HG03354 (cell line): ENCODE data around the gene NUDT21.

Experiments
- ATAC-seq: cut with Tn5 transposase; IDR thresholded peaks from one replicate; pipeline ENCODE4 v1.9.1; 2021; ENCODE audit warnings: mild to moderate bottlenecking; ENCODE audit not compliant: unreplicated experiment, poor library complexity, severe bottlenecking

NUDT21 gene

GRCh38 chr16:56466344-56466743 is 15.2 kb upstream of the NUDT21 start:
- ATAC-seq, result no peak

GRCh38 chr16:56463153-56463552 is 12.0 kb upstream of the NUDT21 start:
- no peak for ATAC-seq

- ATAC-seq, result no peak
These were observed 11.1 kb upstream of the NUDT21 start for GRCh38 chr16:56462064-56462796.

- ATAC-seq, result no peak
These were observed 9.0 kb upstream of the NUDT21 start for GRCh38 chr16:56460101-56460500.

- ATAC-seq, result no peak
These were observed 6.9 kb upstream of the NUDT21 start for GRCh38 chr16:56457927-56458470.

- ATAC-seq, result peak; percentile 48
These were observed 889 bp upstream of the NUDT21 start for GRCh38 chr16:56451753-56452689.

GRCh38 chr16:56450275-56450985 is 702 bp downstream of the NUDT21 start:
- ATAC-seq, result no peak

- ATAC-seq, result no peak
These were observed 3.1 kb downstream of the NUDT21 start for GRCh38 chr16:56448005-56448404.

GRCh38 chr16:56447286-56447685 is 3.8 kb downstream of the NUDT21 start:
- no peak for ATAC-seq

- ATAC-seq, result no peak
These were observed 13.1 kb downstream of the NUDT21 start for GRCh38 chr16:56438038-56438437.

GRCh38 chr16:56436258-56436657 is 14.9 kb downstream of the NUDT21 start:
- ATAC-seq, result no peak

GRCh38 chr16:56428091-56428490 is 23.0 kb downstream of the NUDT21 start:
- ATAC-seq, result no peak

- no peak for ATAC-seq
These were observed 24.5 kb downstream of the NUDT21 start for GRCh38 chr16:56426585-56426984.

GRCh38 chr16:56425439-56425832 is 25.7 kb downstream of the NUDT21 start, which contains the start of gene AMFR:
AMFR (minus strand) TSS chr16:56425545; CDS start chr16:56425327, 218 bp downstream.
- peak; percentile 83 for ATAC-seq

GRCh38 chr16:56424791-56425438 is 26.2 kb downstream of the NUDT21 start:
- peak; percentile 43 for ATAC-seq

GRCh38 chr16:56424404-56424764 is 26.7 kb downstream of the NUDT21 start:
- no peak for ATAC-seq

GRCh38 chr16:56423584-56424403 is 27.3 kb downstream of the NUDT21 start:
- no peak for ATAC-seq

- ATAC-seq, result no peak
These were observed 28.2 kb downstream of the NUDT21 start for GRCh38 chr16:56422896-56423441.
